Measurements from ENCODE around the gene ZNF423. TPM values are rescaled to one million over a fixed set of nuclear protein-coding genes. Genes with fewer than 3 reads are reported as not detected.

The ZNF423 gene
- total and polyA plus RNA-seq, 2 experiments from 2014 or later, result 14.9 to 41.8 TPM

GRCh38 chr16:49709057-49709456, 146.9 kb downstream of the ZNF423 start:
- no peaks in the 10 kb centered on the region for H3K27me3 ChIP-seq (ENCODE audit: insufficient read depth)
- no peaks in the 10 kb centered on the region for H3F3A ChIP-seq (replicated peaks; ENCODE audit: low read depth)
- no peaks in the 10 kb centered on the region; the same call in 1 of the 2 replicates for H4K20me1 ChIP-seq (replicated peaks; ENCODE audit: insufficient read depth)
- H3K4me3 ChIP-seq, result no peak overlapping the region
- Mint-ChIP-seq H3K27ac (no peak overlapping the region; the same call in 1 of the 2 replicates), H3K4me3 (no peak overlapping the region), H3K9me3 (no peaks in the 10 kb centered on the region), H3K36me3 (ENCODE audit: low read depth) (peaks cover 6% of the 10 kb centered on the region; the same call in 2 of the 3 replicates), H3K27me3 (ENCODE audit: insufficient read depth, low read depth, poor library complexity) (peaks cover 11% of the 10 kb centered on the region), H3K4me1 (peaks cover 45% of the 10 kb centered on the region)
- H3K4me2 ChIP-seq, result peak overlapping the region; percentile 20; the same call in 1 of the 2 replicates
- H2AFZ ChIP-seq, result no peak overlapping the region
- no peak for DNase-seq (ENCODE audit: low spot score)
- peaks cover 9% of the 10 kb centered on the region for H3K79me2 ChIP-seq (replicated peaks; ENCODE audit: insufficient read depth)
- TF ChIP-seq EZH2phosphoT487 (IDR thresholded peaks at IDR 0.05; ENCODE audit: unreplicated experiment) (no peak), REST (IDR thresholded peaks at IDR 0.05; ENCODE audit: unreplicated experiment) (no peak), CREB1 (CRISPR knock-in tag; IDR thresholded peaks at IDR 0.05; ENCODE audit: low read depth) (no peak), NANOG (IDR thresholded peaks at IDR 0.05; ENCODE audit: borderline replicate concordance) (no peak)
- no peaks in the 10 kb centered on the region for H3K36me3 ChIP-seq (ENCODE audit: insufficient read depth)
- no peak overlapping the region for H3K27ac ChIP-seq (ENCODE audit: low read depth)
- ATAC-seq, result no peak
- no peaks in the 10 kb centered on the region for H3K9me2 ChIP-seq (ENCODE audit: insufficient read depth)
- H3K4me1 ChIP-seq (ENCODE audit: insufficient read depth), result peaks cover 28% of the 10 kb centered on the region

GRCh38 chr16:49708491-49708890, 147.4 kb downstream of the ZNF423 start:
- H3K4me2 ChIP-seq, result no peak overlapping the region; the same call in 1 of the 2 replicates
- no peak overlapping the region for H3K4me3 ChIP-seq
- H2AFZ ChIP-seq, result no peak overlapping the region
- ATAC-seq, result no peak
- no peaks in the 10 kb centered on the region for H3K9me2 ChIP-seq (ENCODE audit: insufficient read depth)
- H3K36me3 ChIP-seq (ENCODE audit: insufficient read depth), result no peaks in the 10 kb centered on the region
- H3K4me1 Mint-ChIP-seq, result peaks cover 45% of the 10 kb centered on the region
- peaks cover 6% of the 10 kb centered on the region; the same call in 2 of the 3 replicates for H3K36me3 Mint-ChIP-seq (ENCODE audit: low read depth)
- H3K27ac Mint-ChIP-seq, result peak overlapping the region; percentile 44; the same call in 1 of the 2 replicates
- H3K4me1 ChIP-seq (ENCODE audit: insufficient read depth), result peaks cover 29% of the 10 kb centered on the region
- peaks cover 12% of the 10 kb centered on the region for H3K27me3 Mint-ChIP-seq (ENCODE audit: insufficient read depth, low read depth, poor library complexity)
- no peak overlapping the region for H3K4me3 Mint-ChIP-seq
- no peaks in the 10 kb centered on the region; the same call in 1 of the 2 replicates for H4K20me1 ChIP-seq (replicated peaks; ENCODE audit: insufficient read depth)
- no peak for DNase-seq (ENCODE audit: low spot score)
- no peaks in the 10 kb centered on the region for H3K9me3 Mint-ChIP-seq
- 0 out of 2 replicates have a peak, but pooled peaks cover 4% of the 10 kb centered on the region for H3F3A ChIP-seq (replicated peaks; ENCODE audit: low read depth)
- H3K79me2 ChIP-seq (replicated peaks; ENCODE audit: insufficient read depth), result peaks cover 9% of the 10 kb centered on the region
- no peaks in the 10 kb centered on the region for H3K27me3 ChIP-seq (ENCODE audit: insufficient read depth)
- H3K27ac ChIP-seq (ENCODE audit: low read depth), result no peak overlapping the region
- no peak for TF ChIP-seq NANOG (IDR thresholded peaks at IDR 0.05; ENCODE audit: borderline replicate concordance)
- TF ChIP-seq ZNF462 (CRISPR knock-in tag; IDR thresholded peaks at IDR 0.05), result no peak
- no peak for TF ChIP-seq ZNF114 (CRISPR knock-in tag; IDR thresholded peaks at IDR 0.05)
- TF ChIP-seq, protein P1, sequence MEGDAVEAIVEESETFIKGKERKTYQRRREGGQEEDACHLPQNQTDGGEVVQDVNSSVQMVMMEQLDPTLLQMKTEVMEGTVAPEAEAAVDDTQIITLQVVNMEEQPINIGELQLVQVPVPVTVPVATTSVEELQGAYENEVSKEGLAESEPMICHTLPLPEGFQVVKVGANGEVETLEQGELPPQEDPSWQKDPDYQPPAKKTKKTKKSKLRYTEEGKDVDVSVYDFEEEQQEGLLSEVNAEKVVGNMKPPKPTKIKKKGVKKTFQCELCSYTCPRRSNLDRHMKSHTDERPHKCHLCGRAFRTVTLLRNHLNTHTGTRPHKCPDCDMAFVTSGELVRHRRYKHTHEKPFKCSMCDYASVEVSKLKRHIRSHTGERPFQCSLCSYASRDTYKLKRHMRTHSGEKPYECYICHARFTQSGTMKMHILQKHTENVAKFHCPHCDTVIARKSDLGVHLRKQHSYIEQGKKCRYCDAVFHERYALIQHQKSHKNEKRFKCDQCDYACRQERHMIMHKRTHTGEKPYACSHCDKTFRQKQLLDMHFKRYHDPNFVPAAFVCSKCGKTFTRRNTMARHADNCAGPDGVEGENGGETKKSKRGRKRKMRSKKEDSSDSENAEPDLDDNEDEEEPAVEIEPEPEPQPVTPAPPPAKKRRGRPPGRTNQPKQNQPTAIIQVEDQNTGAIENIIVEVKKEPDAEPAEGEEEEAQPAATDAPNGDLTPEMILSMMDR (conservative IDR thresholded peaks at IDR 0.05; ENCODE audit: low read depth in 2 of 2), result no peak
- TF ChIP-seq STAT1 (IDR thresholded peaks at IDR 0.05; ENCODE audit: unreplicated experiment), result no peak
- no peak for TF ChIP-seq EZH2phosphoT487 (IDR thresholded peaks at IDR 0.05; ENCODE audit: unreplicated experiment)
- TF ChIP-seq POLR2AphosphoS5 (IDR thresholded peaks at IDR 0.05; ENCODE audit: low read depth), result no peak
